RWPE2 (cell line): ENCODE data around the gene PIGX.

Experiments used
- ATAC-seq: fragments of 200-7000 bp; cut with Tn5 transposase; 3 replicates; pipeline ENCODE4 v1.9.1; 2021; ENCODE audit warnings: low read depth
- DNase-seq: peaks from one replicate; pipeline ENCODE4 v3.0.0-alpha.2; 2020; ENCODE audit warnings: low spot score
- H3K27ac ChIP-seq: fragments of 450-650 bp; 2 replicates; pipeline ENCODE4 v1.5.1; 2017; ENCODE audit warnings: mild to moderate bottlenecking; ENCODE audit not compliant: poor library complexity, severe bottlenecking
- H3K27me3 ChIP-seq: fragments of 250-450 bp; sonication (Bioruptor Pico); 2 replicates; pipeline ENCODE4 v1.5.1; 2021; ENCODE audit warnings: mild to moderate bottlenecking, moderate library complexity; ENCODE audit not compliant: insufficient read depth, poor library complexity, severe bottlenecking
- H3K36me3 ChIP-seq: fragments of 250-450 bp; sonication (Bioruptor Pico); 2 replicates; pipeline ENCODE4 v1.5.1; 2020; ENCODE audit warnings: low read depth, mild to moderate bottlenecking, moderate library complexity
- H3K4me1 ChIP-seq: fragments of 250-450 bp; sonication (Bioruptor Pico); 2 replicates; pipeline ENCODE4 v1.5.1; 2021; ENCODE audit warnings: mild to moderate bottlenecking, moderate library complexity; ENCODE audit not compliant: insufficient read depth, poor library complexity, severe bottlenecking
- H3K4me3 ChIP-seq: fragments of 250-450 bp; sonication (Bioruptor Pico); 2 replicates; pipeline ENCODE4 v1.5.1; 2021; ENCODE audit warnings: mild to moderate bottlenecking, moderate library complexity; ENCODE audit not compliant: severe bottlenecking
- H3K9me3 ChIP-seq: fragments of 250-450 bp; sonication (Bioruptor Pico); 2 replicates; pipeline ENCODE4 v1.5.1; 2021; ENCODE audit warnings: mild to moderate bottlenecking, moderate library complexity; ENCODE audit not compliant: severe bottlenecking
- CTCF ChIP-seq: fragments of 450-650 bp; IDR thresholded peaks from one replicate; pipeline ENCODE4 v1.5.1; 2017; ENCODE audit warnings: mild to moderate bottlenecking, moderate library complexity; ENCODE audit not compliant: poor library complexity, severe bottlenecking

Gene PIGX

GRCh38 chr3:196763179-196763578 lies 51.0 kb downstream of the PIGX start:
- no peak for TF ChIP-seq CTCF
- Histone ChIP-seq H3K27me3 (no peaks in the 10 kb centered on the region), H3K4me3 (no peak overlapping the region), H3K4me1 (no peaks in the 10 kb centered on the region), H3K36me3 (peaks cover 8% of the 10 kb centered on the region), H3K9me3 (no peaks in the 10 kb centered on the region), H3K27ac (no peak overlapping the region)
- ATAC-seq (no peak), DNase-seq (no peak)

- Histone ChIP-seq H3K9me3 (no peaks in the 10 kb centered on the region), H3K36me3 (peaks cover 15% of the 10 kb centered on the region), H3K4me3 (no peak overlapping the region), H3K27ac (no peak overlapping the region), H3K27me3 (no peaks in the 10 kb centered on the region), H3K4me1 (no peaks in the 10 kb centered on the region)
- ATAC-seq (no peak), DNase-seq (no peak)
- TF ChIP-seq CTCF = no peak
Measured at GRCh38 chr3:196765454-196765853, 53.3 kb downstream of the PIGX start.

GRCh38 chr3:196771067-196771466 lies 58.9 kb downstream of the PIGX start:
- no peaks in the 10 kb centered on the region for H3K9me3 ChIP-seq
- peaks cover 19% of the 10 kb centered on the region for H3K4me1 ChIP-seq
- DNase-seq (no peak), ATAC-seq (no peak)
- H3K27me3 ChIP-seq = no peaks in the 10 kb centered on the region
- H3K27ac ChIP-seq = no peak overlapping the region
- no peak for TF ChIP-seq CTCF
- H3K36me3 ChIP-seq = peaks cover 14% of the 10 kb centered on the region
- no peak overlapping the region for H3K4me3 ChIP-seq

- Histone ChIP-seq H3K4me1 (peaks cover 19% of the 10 kb centered on the region), H3K9me3 (no peaks in the 10 kb centered on the region), H3K27ac (no peak overlapping the region), H3K27me3 (no peaks in the 10 kb centered on the region), H3K4me3 (no peak overlapping the region), H3K36me3 (peaks cover 12% of the 10 kb centered on the region)
- DNase-seq (no peak), ATAC-seq (no peak)
- no peak for TF ChIP-seq CTCF
Measured at GRCh38 chr3:196772102-196772501, 59.9 kb downstream of the PIGX start.

GRCh38 chr3:196772897-196773296 lies 60.7 kb downstream of the PIGX start:
- no peak for DNase-seq
- Histone ChIP-seq H3K4me1 (peaks cover 25% of the 10 kb centered on the region), H3K36me3 (peaks cover 12% of the 10 kb centered on the region), H3K27ac (peak overlapping the region; percentile 75), H3K27me3 (no peaks in the 10 kb centered on the region), H3K9me3 (no peaks in the 10 kb centered on the region), H3K4me3 (no peak overlapping the region)
- ATAC-seq = no peak
- TF ChIP-seq CTCF = no peak
